ENCODE data around the gene NAIF1.

DNA sequence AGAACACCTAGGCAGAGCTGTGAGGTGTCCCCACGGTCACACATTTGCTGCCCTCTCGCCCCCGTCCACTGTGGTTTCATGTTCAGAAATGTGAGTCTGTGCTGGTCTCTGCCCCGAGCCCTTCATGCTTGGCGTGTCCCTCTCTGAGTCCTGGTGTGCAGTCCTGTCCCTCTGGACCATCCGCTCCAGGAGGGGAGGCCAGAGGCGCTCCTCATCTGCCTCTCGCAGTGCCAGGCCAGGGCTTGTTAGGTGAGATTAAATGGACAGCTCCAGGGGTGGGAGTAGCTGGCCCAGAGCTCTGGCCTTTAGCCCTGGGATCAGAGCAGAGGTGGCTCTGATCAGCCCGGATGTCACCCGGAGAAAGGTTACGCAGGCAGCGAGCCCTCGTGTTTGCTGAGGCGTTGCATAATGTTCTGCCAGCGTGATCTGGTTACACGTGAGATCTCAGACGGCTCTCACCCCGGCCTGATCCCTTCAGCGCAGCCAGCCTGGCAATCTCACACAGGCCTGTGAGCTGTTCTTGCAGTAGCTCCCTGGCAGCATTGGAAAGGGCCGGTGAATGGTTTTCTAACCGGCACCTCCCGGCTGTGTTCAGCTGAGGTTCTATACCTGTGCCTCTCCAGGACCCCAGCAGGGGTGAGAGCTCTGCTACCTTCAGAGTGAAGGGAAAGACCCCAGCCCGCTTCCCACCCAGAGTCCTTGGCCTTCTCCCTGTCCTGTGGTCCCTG, 35.9 kb upstream of the NAIF1 start:
- TF ChIP-seq, protein P1, sequence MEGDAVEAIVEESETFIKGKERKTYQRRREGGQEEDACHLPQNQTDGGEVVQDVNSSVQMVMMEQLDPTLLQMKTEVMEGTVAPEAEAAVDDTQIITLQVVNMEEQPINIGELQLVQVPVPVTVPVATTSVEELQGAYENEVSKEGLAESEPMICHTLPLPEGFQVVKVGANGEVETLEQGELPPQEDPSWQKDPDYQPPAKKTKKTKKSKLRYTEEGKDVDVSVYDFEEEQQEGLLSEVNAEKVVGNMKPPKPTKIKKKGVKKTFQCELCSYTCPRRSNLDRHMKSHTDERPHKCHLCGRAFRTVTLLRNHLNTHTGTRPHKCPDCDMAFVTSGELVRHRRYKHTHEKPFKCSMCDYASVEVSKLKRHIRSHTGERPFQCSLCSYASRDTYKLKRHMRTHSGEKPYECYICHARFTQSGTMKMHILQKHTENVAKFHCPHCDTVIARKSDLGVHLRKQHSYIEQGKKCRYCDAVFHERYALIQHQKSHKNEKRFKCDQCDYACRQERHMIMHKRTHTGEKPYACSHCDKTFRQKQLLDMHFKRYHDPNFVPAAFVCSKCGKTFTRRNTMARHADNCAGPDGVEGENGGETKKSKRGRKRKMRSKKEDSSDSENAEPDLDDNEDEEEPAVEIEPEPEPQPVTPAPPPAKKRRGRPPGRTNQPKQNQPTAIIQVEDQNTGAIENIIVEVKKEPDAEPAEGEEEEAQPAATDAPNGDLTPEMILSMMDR (IDR thresholded peaks at IDR 0.05; ENCODE audit: low read depth, low read length) = no peak
- no peak for TF ChIP-seq EZH2phosphoT487 (IDR thresholded peaks at IDR 0.05; ENCODE audit: low read depth)
